GM18517 (cell line): ENCODE results near the gene ZNF777.
"Not testable (repeated sequence)": the region's sequence is repeated elsewhere in the genome, so short reads cannot be mapped to it uniquely, and the experiment has no call there.

Experiments
- ATAC-seq: cut with Tn5 transposase; IDR thresholded peaks from one replicate; pipeline ENCODE4 v1.9.1; 2021; ENCODE audit warnings: mild to moderate bottlenecking, moderate library complexity; ENCODE audit not compliant: unreplicated experiment

ZNF777 gene

GRCh38 chr7:149460493-149461277, at the start of gene ZNF777:
TSS of gene ZNF777 (minus strand) at chr7:149461062. CDS start at chr7:149456022, 5,040 bp downstream.
- peak; percentile 96 for ATAC-seq

DNA sequence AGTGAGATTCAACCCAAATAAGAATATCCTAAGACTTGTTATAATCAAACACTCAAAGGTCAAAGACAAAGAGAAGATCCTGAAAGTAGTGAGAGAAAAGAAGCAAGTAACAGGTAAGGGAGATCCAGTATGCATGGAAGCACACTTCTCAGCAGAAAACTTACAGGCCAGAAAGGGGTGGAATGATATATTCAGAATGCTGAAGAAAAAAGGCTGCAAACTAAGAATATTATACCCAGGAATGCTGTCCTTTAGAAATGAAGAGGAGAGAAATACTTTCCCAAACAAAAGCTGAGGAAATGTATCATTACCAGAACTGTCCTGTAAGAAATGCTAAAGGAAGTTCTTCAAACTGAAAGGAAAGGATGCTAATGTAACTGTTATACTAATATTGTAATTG, 49.4 kb upstream of the ZNF777 start:
- ATAC-seq, result no peak

- ATAC-seq, result no peak
Measured at GRCh38 chr7:149509774-149510173, 48.9 kb upstream of the ZNF777 start.

DNA sequence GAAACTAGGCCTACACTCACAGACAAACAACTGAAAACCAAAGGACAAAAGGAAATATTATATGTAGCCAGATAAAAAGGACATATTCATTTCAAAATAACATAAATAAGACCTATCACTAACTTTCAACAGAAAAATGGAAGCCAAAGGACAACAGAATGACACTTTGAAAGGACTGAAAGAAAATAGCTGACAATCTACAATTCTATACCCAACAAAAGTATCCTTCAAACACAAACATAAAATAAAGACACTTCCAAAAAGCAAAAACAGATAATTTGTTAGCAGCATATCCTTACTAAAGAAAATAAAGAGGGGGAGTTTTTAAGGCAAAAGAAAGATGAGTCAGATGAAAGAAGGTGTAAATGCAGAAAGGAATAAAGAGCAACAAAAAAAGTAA, 44.7 kb upstream of the ZNF777 start:
- ATAC-seq, result no peak

DNA sequence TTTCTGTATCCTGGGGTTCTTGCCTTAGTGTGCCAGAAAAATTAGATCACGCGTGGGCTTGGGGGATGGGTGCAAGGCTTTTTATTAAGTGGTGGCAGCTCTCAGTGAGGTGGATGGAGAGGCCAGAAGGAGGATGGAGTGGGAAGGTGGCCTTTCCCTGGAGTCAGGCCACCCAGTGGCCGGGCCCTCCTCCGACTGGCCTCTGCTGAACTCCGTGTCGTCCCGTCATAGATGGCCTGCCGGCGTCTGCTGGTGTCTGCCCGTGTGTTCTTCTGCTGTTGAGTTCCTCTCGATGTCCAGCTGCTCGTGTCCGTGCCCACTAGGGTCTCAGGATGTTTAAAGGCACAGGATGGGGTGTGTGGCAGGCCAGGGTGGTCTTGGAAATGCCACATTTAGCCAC, 40.8 kb upstream of the ZNF777 start:
- ATAC-seq, result no peak

- no peak for ATAC-seq
Measured at GRCh38 chr7:149500910-149501309, 40.0 kb upstream of the ZNF777 start.

DNA sequence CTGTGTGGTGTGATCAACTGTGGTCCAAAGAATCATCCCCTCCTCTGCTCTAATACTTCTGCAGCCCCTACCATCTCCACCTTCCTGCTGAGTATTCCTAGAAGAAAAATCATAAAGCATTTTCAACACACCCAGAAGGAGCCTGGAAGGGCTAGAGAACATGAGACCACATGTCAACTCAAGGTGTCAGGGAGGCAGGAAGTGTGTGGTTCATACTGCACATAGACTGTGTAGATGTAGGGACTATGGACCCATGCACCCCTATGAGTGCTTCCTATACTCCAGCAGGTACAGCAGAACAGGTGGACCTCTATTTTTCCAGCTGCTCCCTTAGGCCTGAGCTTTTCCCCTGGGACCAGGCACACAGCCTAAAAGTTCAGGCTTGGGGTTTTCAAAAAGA, 39.3 kb upstream of the ZNF777 start:
- no peak for ATAC-seq

DNA sequence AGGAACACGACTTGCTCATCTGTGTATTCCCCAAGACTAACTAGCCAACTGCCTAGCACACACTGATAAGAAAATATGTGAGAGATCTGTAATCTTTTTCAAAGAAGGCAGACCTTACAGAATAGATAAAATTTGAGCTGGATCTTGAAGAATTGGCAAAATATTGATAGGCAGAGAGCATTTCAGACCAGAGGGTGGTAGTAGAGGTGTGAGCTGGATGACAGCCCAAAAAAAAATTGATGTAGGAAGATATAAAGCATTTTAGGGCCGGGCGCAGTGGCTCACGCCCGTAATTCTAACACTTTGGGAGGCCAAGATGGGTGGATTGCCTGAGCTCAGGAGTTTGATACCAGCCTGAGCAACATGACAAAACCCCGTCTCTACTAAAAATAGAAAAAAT, 37.9 kb upstream of the ZNF777 start:
- ATAC-seq, result no peak

GRCh38 chr7:149497467-149498261, 36.8 kb upstream of the ZNF777 start, which contains the start of gene ZNF746:
TSS of gene ZNF746 (minus strand) at chr7:149497809. CDS start at chr7:149497536, 273 bp downstream.
- peak; percentile 92 for ATAC-seq

DNA sequence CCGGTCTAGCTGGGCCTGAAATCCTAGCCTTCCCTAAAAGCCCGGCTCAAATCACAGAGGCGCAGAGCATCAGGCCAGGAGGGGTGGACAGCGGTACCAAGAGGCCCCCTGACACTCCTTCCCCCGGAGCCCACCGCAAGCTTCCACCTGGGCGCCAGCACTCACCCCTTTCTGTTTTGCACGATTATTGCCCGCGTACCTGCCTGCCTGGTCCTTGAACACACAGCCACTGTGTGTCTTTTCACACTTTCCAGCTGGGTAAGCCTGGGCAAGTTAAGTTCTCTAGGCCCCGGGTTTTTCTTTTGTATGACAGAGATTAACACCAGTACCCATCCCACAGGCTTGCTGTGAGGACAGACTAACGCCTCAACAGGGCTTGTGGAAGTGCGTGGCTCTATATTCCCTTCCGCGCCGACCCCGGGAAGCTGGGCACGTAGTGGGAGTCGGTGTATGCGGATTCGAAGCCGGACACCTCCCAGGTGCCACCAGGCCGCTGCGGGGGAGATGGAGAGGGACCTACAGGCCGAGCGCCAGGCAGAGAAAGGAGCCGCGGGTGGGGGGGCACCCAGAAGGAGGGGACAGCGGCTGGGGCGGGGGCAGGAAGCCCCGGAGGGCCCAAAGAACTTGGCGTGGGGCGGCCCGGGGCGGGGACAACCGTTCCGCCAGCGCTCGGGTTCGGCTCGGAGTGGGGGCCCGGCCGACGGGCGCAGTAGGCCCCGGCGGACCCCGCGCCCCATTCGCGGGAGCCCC, 36.0 kb upstream of the ZNF777 start:
- peak; percentile 11 for ATAC-seq

DNA sequence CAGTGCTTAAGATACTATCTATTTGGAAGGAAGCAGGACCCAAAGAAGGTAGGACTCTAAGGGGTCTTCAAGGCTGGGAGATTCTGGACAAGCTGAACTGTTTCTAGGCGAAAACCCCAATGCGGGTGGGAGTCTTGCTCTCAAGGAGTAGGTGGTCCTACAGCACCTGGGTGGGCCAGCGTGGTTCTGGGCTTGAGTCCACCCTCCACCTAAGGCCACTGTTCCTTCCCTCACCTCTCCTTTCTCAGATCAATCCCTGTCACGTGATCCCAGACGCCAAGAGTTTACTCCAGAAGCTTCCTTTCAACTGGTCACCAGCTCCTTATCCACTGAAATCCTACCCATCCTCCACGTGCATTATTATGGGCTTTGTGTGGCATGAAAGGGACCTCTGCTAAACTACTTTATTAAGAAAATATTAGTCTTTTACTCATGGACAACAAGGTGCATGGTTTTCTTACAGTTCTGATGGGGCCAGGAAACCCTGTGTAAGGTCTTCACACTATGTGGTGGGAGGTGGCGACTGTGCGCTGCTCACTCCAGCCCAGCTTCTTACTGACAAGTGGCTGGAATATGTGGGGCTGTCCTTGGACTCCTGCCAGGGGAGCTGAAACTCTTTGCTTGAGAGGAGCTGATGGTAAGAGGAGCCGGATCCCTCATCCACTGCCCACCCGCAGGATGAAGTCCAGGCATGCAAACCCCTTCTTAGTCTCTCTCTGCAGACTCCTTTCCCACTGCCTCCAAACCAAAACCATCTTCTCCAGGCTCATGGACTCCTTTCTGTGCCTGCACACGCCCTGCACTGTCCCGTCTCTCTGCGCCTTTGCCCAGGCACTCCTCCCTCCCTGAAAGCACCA, 35.2 kb upstream of the ZNF777 start:
- ATAC-seq, result no peak

DNA sequence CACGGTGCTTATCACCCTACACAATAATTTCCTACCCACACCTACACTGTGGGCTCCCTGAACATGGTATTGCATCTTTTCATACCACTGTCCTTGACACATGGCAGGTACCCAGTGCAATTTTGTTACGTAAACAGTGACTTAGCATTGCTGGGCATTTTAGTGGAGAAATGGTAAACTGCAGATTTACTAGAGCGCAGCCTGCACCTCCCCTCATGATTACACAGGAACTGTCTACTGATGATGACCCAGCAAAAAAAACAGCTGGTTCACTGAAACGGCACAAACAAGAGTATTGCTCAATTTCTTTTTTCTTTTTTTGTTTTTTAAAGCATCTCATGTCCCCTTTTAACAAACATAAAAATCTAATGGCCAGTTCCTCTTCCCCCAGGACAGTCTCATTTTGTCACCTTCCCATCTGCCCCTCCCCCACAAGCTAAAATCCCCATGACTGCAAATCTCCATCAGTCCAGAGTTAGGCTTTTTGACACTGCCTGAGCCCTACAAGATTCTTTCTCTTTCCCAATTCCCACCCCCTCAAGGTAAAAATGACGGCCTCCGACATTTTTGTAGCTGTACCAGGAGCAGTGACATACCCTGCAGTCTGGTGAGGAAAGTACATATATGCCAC, 34.0 kb upstream of the ZNF777 start:
- no peak for ATAC-seq

GRCh38 chr7:149493975-149494374, 33.1 kb upstream of the ZNF777 start:
- ATAC-seq, result not testable (repeated sequence)

DNA sequence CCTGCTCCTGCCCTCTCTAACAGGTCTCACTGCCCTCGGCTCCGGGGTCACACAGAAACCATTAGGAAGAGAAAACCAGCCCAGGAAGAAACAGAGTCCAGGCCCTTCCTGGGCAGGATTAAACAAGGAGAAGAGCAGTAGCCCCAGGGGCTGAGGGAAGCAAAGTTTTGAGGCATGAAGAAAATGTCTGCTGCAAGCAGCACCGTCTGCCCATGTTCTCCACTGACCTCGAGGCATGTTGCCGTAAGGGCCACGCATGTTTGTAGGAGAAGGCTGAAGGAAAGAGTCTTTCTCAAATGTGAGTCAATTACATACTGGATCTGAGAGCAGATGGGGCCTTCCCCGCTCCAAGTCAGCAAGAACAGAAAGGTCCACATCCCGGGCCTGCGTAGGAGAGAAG, 32.5 kb upstream of the ZNF777 start:
- ATAC-seq, result no peak

DNA sequence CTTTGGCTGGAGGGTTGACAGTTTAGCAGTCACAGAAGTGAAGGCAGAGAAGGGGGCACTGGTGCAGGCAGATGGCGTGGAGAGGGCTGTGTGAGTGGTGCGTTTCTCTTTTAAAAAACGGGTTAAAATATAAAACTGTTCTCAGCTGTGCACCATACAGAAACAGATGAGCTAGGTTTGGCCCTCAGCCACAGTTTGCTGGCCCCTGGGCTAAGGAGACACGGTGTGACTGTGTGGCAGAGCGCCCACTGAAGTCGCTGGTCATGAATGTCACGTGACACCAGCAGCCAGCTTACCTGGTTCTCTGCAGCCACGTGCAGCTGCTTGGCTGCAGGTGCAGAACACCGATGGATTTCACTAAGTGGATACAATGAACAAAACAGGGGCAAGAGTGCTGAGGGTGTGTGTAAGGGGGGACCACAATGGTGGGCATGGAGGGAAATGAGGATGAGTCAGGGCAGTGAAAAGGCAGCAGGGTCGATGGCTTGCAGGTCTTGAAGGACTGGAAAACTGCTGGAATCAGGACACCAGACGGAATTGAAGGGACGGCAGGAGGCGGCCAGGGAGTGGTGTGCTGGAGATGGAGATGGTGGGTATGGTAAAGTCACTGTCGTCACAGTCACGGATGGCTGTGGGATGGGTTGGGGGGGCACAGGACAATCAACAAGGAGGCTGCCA, 29.4 kb upstream of the ZNF777 start:
- ATAC-seq, result no peak

- no peak for ATAC-seq
Measured at GRCh38 chr7:149489391-149490024, 28.6 kb upstream of the ZNF777 start.

GRCh38 chr7:149479568-149479967, 18.7 kb upstream of the ZNF777 start:
- no peak for ATAC-seq

DNA sequence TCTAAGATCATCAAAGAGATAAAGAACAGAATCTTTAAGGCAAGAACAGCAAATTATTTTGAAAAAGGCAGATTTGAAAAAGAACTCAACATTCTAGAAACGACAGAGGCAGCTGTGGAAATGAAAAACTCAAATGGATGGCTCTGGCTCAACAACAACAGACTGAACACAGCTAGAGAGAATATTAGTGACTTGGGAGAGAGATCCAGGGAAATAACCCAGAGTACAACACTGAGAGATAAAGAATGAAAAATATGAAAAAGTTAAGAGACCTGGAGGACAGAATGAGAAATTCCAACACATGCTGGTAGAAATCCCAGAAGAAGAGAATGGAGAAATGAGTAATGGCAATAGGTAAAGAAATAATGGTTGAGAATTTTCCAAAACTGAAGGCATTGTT, 17.9 kb upstream of the ZNF777 start:
- no peak for ATAC-seq
